RWPE1 (cell line): ENCODE results near the gene LPAR1.

Source experiments
- CTCF ChIA-PET: fragments of 350-600 bp; sonication (Branson Sonifier 250); formaldehyde crosslinking; extraction: SDS; loops from one replicate; lab custom pipeline; 2021; lab: Yijun Ruan, JAX
- POLR2A ChIA-PET: fragments of 400-600 bp; formaldehyde crosslinking; extraction: SDS; loops from one replicate; lab custom pipeline; 2020; ENCODE audit warnings: antibody characterized with exemption; ENCODE audit not compliant: low non-redundant PET; lab: Yijun Ruan, JAX
- DNase-seq: peaks from one replicate; pipeline ENCODE4 v3.0.0; 2012; ENCODE audit warnings: low spot score
- H3K27ac ChIP-seq: fragments of 450-650 bp; 2 replicates; pipeline ENCODE4 v1.5.1; 2017
- CTCF ChIP-seq: fragments of 450-650 bp; conservative IDR thresholded peaks from 2 replicates; pipeline ENCODE4 v1.5.1; 2017; ENCODE audit warnings: low read depth, mild to moderate bottlenecking

LPAR1 gene

DNA sequence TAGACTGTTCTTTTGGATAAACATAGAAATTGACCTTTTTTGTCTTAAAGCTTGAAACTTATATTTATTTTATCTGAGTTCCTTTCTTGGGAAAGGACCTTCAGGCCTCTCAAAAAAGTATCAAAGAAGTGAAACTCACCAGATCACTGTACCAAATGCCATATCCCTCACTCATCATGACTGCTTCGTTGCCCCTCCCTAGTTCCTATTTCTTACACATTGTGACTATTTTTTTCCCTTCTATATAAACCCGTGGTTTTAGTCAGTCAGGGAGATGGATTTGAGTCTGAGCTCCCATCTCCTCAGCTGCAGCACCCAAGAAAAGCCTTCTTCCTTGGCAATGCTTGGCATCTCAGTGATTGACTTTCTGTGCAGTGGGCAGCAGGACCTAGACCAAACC, 129.4 kb downstream of the LPAR1 start:
- no peak for DNase-seq
- TF ChIP-seq CTCF, result no peak
- POLR2A ChIA-PET, result no interaction called here
- no peak overlapping the region for H3K27ac ChIP-seq
- CTCF ChIA-PET, result interaction anchor here (0.7 kb wide), 2 partner anchors 165 to 647 kb away, joined by 3 read pairs; no protein-coding TSS in a partner anchor

DNA sequence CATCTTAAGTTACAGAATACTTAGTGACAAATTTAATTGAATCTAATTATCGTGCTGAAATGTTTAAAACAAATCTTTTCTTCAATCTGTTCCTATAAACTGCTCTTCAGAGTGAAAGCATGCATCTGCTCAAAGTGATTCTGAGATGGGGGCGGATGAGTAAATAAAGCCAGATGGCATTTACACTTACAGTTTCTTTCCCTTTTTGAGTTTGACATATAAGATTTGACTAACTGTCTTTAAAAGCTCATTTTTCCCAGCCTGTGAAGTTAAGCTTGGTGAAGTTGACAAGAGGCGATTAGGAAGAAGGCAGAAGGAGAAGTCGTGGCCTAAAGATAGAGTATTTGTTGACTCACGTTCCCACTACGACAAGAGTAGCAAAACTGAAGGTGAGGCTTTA, 137.4 kb downstream of the LPAR1 start:
- H3K27ac ChIP-seq, result no peak overlapping the region
- TF ChIP-seq CTCF, result no peak
- ChIA-PET CTCF (interaction anchor here (0.6 to 1.0 kb wide), 3 partner anchors 11 to 1144 kb away, joined by 3 to 4 read pairs (median 3); no protein-coding TSS in a partner anchor), POLR2A (no interaction called here)
- DNase-seq, result no peak

DNA sequence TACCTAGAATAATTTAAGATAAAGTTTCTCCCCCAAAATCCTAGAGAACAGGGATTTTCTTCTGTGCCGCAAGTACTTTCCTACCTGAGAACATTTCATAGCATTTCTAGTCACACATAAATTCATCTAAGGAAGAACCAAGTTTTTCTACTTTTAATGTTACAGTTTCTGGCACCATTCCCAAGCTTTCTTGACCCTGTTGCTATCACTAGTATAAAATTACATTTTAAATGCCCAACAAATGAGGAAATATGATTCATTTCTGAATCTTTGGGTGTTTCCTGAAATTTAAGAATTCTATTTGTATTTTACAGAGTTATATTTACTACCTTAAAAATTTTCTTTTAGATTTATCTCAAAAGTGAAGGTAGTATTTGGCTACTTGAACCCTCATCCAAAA, 137.8 kb downstream of the LPAR1 start:
- ChIA-PET POLR2A (no interaction called here), CTCF (interaction anchor here (0.6 to 1.0 kb wide), 3 partner anchors 10 to 1144 kb away, joined by 3 to 4 read pairs (median 3); no protein-coding TSS in a partner anchor)
- H3K27ac ChIP-seq, result no peak overlapping the region
- DNase-seq, result no peak
- no peak for TF ChIP-seq CTCF

DNA sequence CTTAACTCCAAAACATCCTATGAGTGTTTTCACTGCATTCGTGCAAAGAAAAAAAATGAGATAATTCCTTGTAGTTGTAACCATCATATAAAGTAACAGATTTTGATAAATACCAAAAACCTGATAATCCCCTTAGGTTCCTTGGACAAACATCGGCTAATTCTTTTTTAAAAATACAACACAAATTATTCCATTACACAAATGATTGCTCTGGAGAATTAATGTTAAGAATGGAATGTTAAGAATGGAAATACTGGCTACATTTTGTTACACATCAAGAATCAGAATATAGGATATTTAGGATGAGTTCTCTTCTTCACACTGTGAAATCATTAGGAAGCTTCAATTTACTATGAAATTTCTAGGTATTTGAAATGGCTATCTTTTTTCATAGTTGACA, 139.4 kb downstream of the LPAR1 start:
- ChIA-PET POLR2A (no interaction called here), CTCF (no interaction called here)
- DNase-seq, result no peak
- no peak for TF ChIP-seq CTCF
- H3K27ac ChIP-seq, result no peak overlapping the region

DNA sequence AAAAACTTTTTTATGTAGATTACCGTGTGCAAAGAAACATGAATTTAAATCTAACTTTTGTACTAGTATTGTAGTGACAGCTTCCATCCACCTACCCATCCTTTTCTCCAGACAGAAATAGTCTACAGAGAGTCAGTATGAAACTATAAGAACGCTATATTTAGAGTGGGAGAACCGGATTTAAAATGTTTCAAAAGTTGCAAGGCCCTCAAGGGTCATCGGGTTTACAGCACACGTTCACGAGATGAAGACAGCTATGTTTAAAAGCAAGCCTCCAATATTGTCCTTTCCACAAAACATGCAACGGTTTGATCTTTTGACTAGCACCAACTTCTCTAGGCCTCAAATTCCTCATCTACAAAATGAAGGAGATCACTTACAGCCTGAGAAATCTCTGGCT, 139.9 kb downstream of the LPAR1 start:
- POLR2A ChIA-PET, result no interaction called here
- no peak for DNase-seq
- CTCF ChIA-PET, result interaction anchor here (0.9 kb wide), 1 partner anchor 13 kb away, joined by 3 read pairs; no protein-coding TSS in a partner anchor
- no peak overlapping the region for H3K27ac ChIP-seq
- TF ChIP-seq CTCF, result no peak

DNA sequence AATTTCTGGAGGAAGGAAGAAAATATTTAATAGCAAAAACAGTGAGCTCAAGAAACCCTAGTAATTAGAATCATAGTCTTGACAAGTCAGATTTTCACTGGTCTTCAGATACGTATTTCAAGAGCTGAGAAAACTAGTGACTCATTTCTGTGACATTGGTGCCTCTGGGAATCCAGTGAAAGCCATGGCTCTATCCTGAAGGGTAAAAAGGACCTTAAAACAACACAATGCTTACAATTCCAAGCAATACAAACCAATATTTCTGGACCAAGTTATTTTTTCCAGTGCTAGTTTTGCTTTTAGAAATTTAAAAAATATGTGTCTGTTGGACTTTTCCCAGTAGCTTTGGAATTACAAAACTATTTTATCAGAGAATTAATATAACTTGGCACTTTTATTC, 140.3 kb downstream of the LPAR1 start:
- no peak overlapping the region for H3K27ac ChIP-seq
- ChIA-PET POLR2A (no interaction called here), CTCF (interaction anchor here (0.9 kb wide), 1 partner anchor 13 kb away, joined by 3 read pairs; no protein-coding TSS in a partner anchor)
- TF ChIP-seq CTCF, result no peak
- DNase-seq, result no peak
